K562 (cell line): ENCODE measurements around the gene DIAPH1.

ENCODE experiments used
- FOXK2 ChIP-seq, 2 experiments: fragments of 450-650 bp; IDR thresholded peaks in 1 of 2; conservative IDR thresholded peaks in 1 of 2; 2 replicates each; pipeline ENCODE4 v1.6.1; 2016; ENCODE audit warnings: low read depth in 2 of 2, mild to moderate bottlenecking in 1 of 2
- GATA2 ChIP-seq: sonication (generic); formaldehyde crosslinking; IDR thresholded peaks from 2 replicates; pipeline ENCODE4 v1.4.0; 2020; ENCODE audit warnings: mild to moderate bottlenecking, missing genetic modification reagents
- HMG20A ChIP-seq: fragments of 450-650 bp; formaldehyde crosslinking; conservative IDR thresholded peaks from 2 replicates; pipeline ENCODE4 v1.4.0; 2020; ENCODE audit warnings: mild to moderate bottlenecking, mixed read lengths
- MIER1 ChIP-seq: fragments of 450-650 bp; IDR thresholded peaks from 2 replicates; pipeline ENCODE4 v1.6.1; 2016; ENCODE audit warnings: antibody characterized with exemption, mild to moderate bottlenecking, low read depth
- NCOA4 ChIP-seq: fragments of 450-650 bp; IDR thresholded peaks from 2 replicates; pipeline ENCODE4 v1.6.1; 2018; ENCODE audit warnings: mild to moderate bottlenecking; ENCODE audit not compliant: partially characterized antibody
- ZZZ3 ChIP-seq: fragments of 450-650 bp; IDR thresholded peaks from 2 replicates; pipeline ENCODE4 v1.6.1; 2016; ENCODE audit warnings: antibody characterized with exemption, mild to moderate bottlenecking, moderate library complexity
- TF ChIP-seq, protein P1 (sequence below), 3 experiments: IDR thresholded peaks in 2 of 3; conservative IDR thresholded peaks in 1 of 3; 2 replicates each; pipeline ENCODE4 v1.5.1; 2011 to 2012; ENCODE audit warnings: low read length in 3 of 3, mild to moderate bottlenecking in 3 of 3, control low read depth in 2 of 3, improper control_type of control experiment in 1 of 3, inconsistent platforms in 1 of 3, low read depth in 1 of 3, mixed read lengths in 1 of 3, moderate library complexity in 1 of 3; ENCODE audit not compliant: insufficient read depth in 2 of 3
- TF ChIP-seq, protein P2 (sequence below): fragments of 450-650 bp; IDR thresholded peaks from 2 replicates; pipeline ENCODE4 v1.6.1; 2017; ENCODE audit warnings: mild to moderate bottlenecking, moderate library complexity
- TF ChIP-seq, protein P3 (sequence below): fragments of 250-450 bp; sonication (Bioruptor Pico); IDR thresholded peaks from 2 replicates; pipeline ENCODE4 v1.5.0; 2021; ENCODE audit warnings: mild to moderate bottlenecking, borderline replicate concordance
- TF ChIP-seq, protein P4 (sequence below): fragments of 250-450 bp; sonication (Bioruptor Pico); IDR thresholded peaks from 2 replicates; pipeline ENCODE4 v1.8.0; 2022; ENCODE audit warnings: inconsistent platforms

DNA sequence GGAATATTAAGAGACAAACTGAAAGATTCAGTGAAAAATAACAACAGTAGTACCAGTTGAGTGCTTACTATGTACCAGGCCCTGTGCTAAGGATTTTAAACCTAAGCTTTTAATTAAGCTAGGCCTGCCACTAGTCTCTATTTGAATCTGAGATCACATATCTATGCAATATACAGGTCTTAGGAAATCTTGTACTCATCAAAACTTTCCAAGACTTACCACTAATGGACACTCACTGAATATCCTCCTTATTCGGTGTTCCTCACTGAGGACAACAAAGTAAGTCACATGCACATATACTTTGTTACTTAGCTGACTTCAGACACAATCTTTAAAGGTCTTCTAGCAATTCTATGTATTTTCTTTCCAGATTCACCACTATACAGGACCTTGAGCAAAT lies 32.6 kb downstream of the DIAPH1 start:
- TF ChIP-seq, protein P1, sequence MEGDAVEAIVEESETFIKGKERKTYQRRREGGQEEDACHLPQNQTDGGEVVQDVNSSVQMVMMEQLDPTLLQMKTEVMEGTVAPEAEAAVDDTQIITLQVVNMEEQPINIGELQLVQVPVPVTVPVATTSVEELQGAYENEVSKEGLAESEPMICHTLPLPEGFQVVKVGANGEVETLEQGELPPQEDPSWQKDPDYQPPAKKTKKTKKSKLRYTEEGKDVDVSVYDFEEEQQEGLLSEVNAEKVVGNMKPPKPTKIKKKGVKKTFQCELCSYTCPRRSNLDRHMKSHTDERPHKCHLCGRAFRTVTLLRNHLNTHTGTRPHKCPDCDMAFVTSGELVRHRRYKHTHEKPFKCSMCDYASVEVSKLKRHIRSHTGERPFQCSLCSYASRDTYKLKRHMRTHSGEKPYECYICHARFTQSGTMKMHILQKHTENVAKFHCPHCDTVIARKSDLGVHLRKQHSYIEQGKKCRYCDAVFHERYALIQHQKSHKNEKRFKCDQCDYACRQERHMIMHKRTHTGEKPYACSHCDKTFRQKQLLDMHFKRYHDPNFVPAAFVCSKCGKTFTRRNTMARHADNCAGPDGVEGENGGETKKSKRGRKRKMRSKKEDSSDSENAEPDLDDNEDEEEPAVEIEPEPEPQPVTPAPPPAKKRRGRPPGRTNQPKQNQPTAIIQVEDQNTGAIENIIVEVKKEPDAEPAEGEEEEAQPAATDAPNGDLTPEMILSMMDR (IDR thresholded peaks at IDR 0.05 in 2 of 3, conservative IDR thresholded peaks at IDR 0.05 in 1 of 3; ENCODE audit: insufficient read depth in 2 of 3, low read depth in 1 of 3, low read length in 3 of 3) = no peak
- TF ChIP-seq MIER1 (no peak), HMG20A (CRISPR knock-in tag) (no peak), ZZZ3 (no peak), NCOA4 (no peak), GATA2 (CRISPR knock-in tag) (no peak), FOXK2 (conservative IDR thresholded peaks at IDR 0.05 in 1 of 2, IDR thresholded peaks at IDR 0.05 in 1 of 2; ENCODE audit: low read depth in 2 of 2) (no peak)
- TF ChIP-seq, protein P2, sequence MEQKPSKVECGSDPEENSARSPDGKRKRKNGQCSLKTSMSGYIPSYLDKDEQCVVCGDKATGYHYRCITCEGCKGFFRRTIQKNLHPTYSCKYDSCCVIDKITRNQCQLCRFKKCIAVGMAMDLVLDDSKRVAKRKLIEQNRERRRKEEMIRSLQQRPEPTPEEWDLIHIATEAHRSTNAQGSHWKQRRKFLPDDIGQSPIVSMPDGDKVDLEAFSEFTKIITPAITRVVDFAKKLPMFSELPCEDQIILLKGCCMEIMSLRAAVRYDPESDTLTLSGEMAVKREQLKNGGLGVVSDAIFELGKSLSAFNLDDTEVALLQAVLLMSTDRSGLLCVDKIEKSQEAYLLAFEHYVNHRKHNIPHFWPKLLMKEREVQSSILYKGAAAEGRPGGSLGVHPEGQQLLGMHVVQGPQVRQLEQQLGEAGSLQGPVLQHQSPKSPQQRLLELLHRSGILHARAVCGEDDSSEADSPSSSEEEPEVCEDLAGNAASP = no peak
- TF ChIP-seq, protein P3, sequence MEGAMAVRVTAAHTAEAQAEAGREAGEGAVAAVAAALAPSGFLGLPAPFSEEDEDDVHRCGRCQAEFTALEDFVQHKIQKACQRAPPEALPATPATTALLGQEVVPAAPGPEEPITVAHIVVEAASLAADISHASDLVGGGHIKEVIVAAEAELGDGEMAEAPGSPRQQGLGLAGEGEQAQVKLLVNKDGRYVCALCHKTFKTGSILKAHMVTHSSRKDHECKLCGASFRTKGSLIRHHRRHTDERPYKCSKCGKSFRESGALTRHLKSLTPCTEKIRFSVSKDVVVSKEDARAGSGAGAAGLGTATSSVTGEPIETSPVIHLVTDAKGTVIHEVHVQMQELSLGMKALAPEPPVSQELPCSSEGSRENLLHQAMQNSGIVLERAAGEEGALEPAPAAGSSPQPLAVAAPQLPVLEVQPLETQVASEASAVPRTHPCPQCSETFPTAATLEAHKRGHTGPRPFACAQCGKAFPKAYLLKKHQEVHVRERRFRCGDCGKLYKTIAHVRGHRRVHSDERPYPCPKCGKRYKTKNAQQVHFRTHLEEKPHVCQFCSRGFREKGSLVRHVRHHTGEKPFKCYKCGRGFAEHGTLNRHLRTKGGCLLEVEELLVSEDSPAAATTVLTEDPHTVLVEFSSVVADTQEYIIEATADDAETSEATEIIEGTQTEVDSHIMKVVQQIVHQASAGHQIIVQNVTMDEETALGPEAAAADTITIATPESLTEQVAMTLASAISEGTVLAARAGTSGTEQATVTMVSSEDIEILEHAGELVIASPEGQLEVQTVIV (CRISPR knock-in tag) = no peak
- TF ChIP-seq, protein P4, sequence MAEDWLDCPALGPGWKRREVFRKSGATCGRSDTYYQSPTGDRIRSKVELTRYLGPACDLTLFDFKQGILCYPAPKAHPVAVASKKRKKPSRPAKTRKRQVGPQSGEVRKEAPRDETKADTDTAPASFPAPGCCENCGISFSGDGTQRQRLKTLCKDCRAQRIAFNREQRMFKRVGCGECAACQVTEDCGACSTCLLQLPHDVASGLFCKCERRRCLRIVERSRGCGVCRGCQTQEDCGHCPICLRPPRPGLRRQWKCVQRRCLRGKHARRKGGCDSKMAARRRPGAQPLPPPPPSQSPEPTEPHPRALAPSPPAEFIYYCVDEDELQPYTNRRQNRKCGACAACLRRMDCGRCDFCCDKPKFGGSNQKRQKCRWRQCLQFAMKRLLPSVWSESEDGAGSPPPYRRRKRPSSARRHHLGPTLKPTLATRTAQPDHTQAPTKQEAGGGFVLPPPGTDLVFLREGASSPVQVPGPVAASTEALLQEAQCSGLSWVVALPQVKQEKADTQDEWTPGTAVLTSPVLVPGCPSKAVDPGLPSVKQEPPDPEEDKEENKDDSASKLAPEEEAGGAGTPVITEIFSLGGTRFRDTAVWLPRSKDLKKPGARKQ = no peak
